H9 (cell line): ENCODE data around the gene SFXN5. TPM values are rescaled to one million over a fixed set of nuclear protein-coding genes. Genes with fewer than 3 reads are reported as not detected.
A peak's percentile ranks its signal among the peaks of the same experiment; 100 is the strongest.

ENCODE experiments used
- DNase-seq: peaks from one replicate; pipeline ENCODE4 v3.0.0-alpha.2; 2017
- H2AFZ ChIP-seq: one replicate; pipeline ENCODE4 v1.6.1; 2013; ENCODE audit warnings: mild to moderate bottlenecking, low read length, control low read depth, moderate library complexity
- H2AK5ac ChIP-seq: 2 replicates; pipeline ENCODE4 v1.6.1; 2013; ENCODE audit warnings: low read length, control low read depth, mixed read lengths; ENCODE audit not compliant: insufficient read length
- H2BK120ac ChIP-seq: one replicate; pipeline ENCODE4 v1.6.1; 2013; ENCODE audit warnings: low read depth, mild to moderate bottlenecking, low read length, control low read depth, inconsistent platforms; ENCODE audit not compliant: poor library complexity, severe bottlenecking
- H2BK12ac ChIP-seq: 2 replicates; pipeline ENCODE4 v1.6.1; 2013; ENCODE audit warnings: low read length, control low read depth, mixed read lengths, low read depth; ENCODE audit not compliant: insufficient read length
- H2BK15ac ChIP-seq: 2 replicates; pipeline ENCODE4 v1.6.1; 2013; ENCODE audit warnings: low read depth, low read length, control low read depth
- H2BK20ac ChIP-seq: one replicate; pipeline ENCODE4 v1.6.1; 2013; ENCODE audit warnings: low read depth, mild to moderate bottlenecking, low read length, control low read depth, inconsistent platforms; ENCODE audit not compliant: poor library complexity, severe bottlenecking
- H2BK5ac ChIP-seq: 2 replicates; pipeline ENCODE4 v1.6.1; 2013; ENCODE audit warnings: low read length, control low read depth, mixed read lengths; ENCODE audit not compliant: insufficient read length
- H3K14ac ChIP-seq: 2 replicates; pipeline ENCODE4 v1.6.1; 2013; ENCODE audit warnings: low read length, control low read depth; ENCODE audit not compliant: insufficient read depth
- H3K18ac ChIP-seq: 2 replicates; pipeline ENCODE4 v1.6.1; 2013; ENCODE audit warnings: low read depth, mild to moderate bottlenecking, mixed read lengths, low read length, control low read depth; ENCODE audit not compliant: insufficient read length
- H3K23ac ChIP-seq: 2 replicates; pipeline ENCODE4 v1.6.1; 2013; ENCODE audit warnings: low read length, control low read depth, mixed read lengths, low read depth; ENCODE audit not compliant: insufficient read length
- H3K23me2 ChIP-seq: 2 replicates; pipeline ENCODE4 v1.6.1; 2013; ENCODE audit warnings: low read depth, mild to moderate bottlenecking, mixed read lengths, low read length, control low read depth; ENCODE audit not compliant: insufficient read length, poor library complexity, severe bottlenecking
- H3K27ac ChIP-seq: 2 replicates; pipeline ENCODE4 v1.5.1; 2013; ENCODE audit warnings: low read length, control low read depth, mixed read lengths, low read depth; ENCODE audit not compliant: insufficient read length
- H3K27me3 ChIP-seq: 2 replicates; pipeline ENCODE4 v1.6.1; 2013; ENCODE audit warnings: low read length, control low read depth, inconsistent platforms; ENCODE audit not compliant: insufficient read depth
- H3K4ac ChIP-seq: 2 replicates; pipeline ENCODE4 v1.6.1; 2013; ENCODE audit warnings: low read depth, mild to moderate bottlenecking, control low read depth, inconsistent platforms, low read length, moderate library complexity
- H3K4me1 ChIP-seq: 2 replicates; pipeline ENCODE4 v1.6.1; 2013; ENCODE audit warnings: low read length, control low read depth, inconsistent platforms; ENCODE audit not compliant: insufficient read depth
- H3K4me2 ChIP-seq: 2 replicates; pipeline ENCODE4 v1.6.1; 2013; ENCODE audit warnings: low read length, control low read depth, mixed read lengths; ENCODE audit not compliant: insufficient read length, insufficient read depth
- H3K56ac ChIP-seq: 2 replicates; pipeline ENCODE4 v1.6.1; 2013; ENCODE audit warnings: low read depth, mild to moderate bottlenecking, mixed read lengths, low read length, control low read depth; ENCODE audit not compliant: insufficient read length
- H3K79me1 ChIP-seq: 2 replicates; pipeline ENCODE4 v1.6.1; 2013; ENCODE audit warnings: low read depth, mild to moderate bottlenecking, moderate library complexity, low read length, control low read depth, inconsistent platforms; ENCODE audit not compliant: insufficient read depth, poor library complexity, severe bottlenecking
- H3K79me2 ChIP-seq: 2 replicates; pipeline ENCODE4 v1.6.1; 2013; ENCODE audit warnings: low read length, control low read depth, inconsistent platforms; ENCODE audit not compliant: insufficient read depth
- H3K9ac ChIP-seq: 2 replicates; pipeline ENCODE4 v1.6.1; 2013; ENCODE audit warnings: low read length, control low read depth, mixed read lengths; ENCODE audit not compliant: insufficient read length; ENCODE audit errors: extremely low read depth
- H3K9me3 ChIP-seq: one replicate; pipeline ENCODE4 v1.6.1; 2013; ENCODE audit warnings: low read depth, low read length, inconsistent platforms; ENCODE audit not compliant: control insufficient read depth
- H3T11ph ChIP-seq: one replicate; pipeline ENCODE4 v1.6.1; 2013; ENCODE audit warnings: mild to moderate bottlenecking, low read length, control low read depth, inconsistent platforms
- H4K20me1 ChIP-seq: one replicate; pipeline ENCODE4 v1.6.1; 2013; ENCODE audit not compliant: control insufficient read depth, insufficient read length, insufficient read depth
- H4K5ac ChIP-seq: 2 replicates; pipeline ENCODE4 v1.6.1; 2013; ENCODE audit warnings: low read depth, mild to moderate bottlenecking, mixed read lengths, low read length, control low read depth; ENCODE audit not compliant: insufficient read length
- H4K8ac ChIP-seq: replicated peaks from 2 replicates; pipeline ENCODE4 v1.6.1; 2013; ENCODE audit warnings: low read length, control low read depth, mixed read lengths, low read depth; ENCODE audit not compliant: insufficient read length
- H4K91ac ChIP-seq: 2 replicates; pipeline ENCODE4 v1.6.1; 2013; ENCODE audit warnings: low read depth, mild to moderate bottlenecking, moderate library complexity, mixed read lengths, low read length, control low read depth; ENCODE audit not compliant: insufficient read length
- H3K27ac Mint-ChIP-seq, 3 experiments: 2 replicates in 2 of 3; 3 replicates in 1 of 3; pipeline ENCODE4 v1.8.0; 2020 to 2021; ENCODE audit warnings: mixed read lengths in 3 of 3, mild to moderate bottlenecking in 1 of 3, moderate library complexity in 1 of 3
- H3K27me3 Mint-ChIP-seq: 2 replicates; pipeline ENCODE4 v1.8.0; 2021; ENCODE audit warnings: low read depth, mild to moderate bottlenecking, moderate library complexity, mixed read lengths
- H3K36me3 Mint-ChIP-seq, 3 experiments: 2 replicates in 2 of 3; 3 replicates in 1 of 3; pipeline ENCODE4 v1.8.0; 2020 to 2021; ENCODE audit warnings: low read depth in 3 of 3, mixed read lengths in 3 of 3; ENCODE audit not compliant: insufficient read depth in 1 of 3
- H3K4me1 Mint-ChIP-seq, 2 experiments: 2 replicates each; pipeline ENCODE4 v1.8.0; 2020; ENCODE audit warnings: mixed read lengths in 2 of 2
- H3K4me3 Mint-ChIP-seq, 2 experiments: 2 replicates in 1 of 2; 3 replicates in 1 of 2; pipeline ENCODE4 v1.8.0; 2020 to 2021; ENCODE audit warnings: mild to moderate bottlenecking in 2 of 2, mixed read lengths in 2 of 2, moderate library complexity in 1 of 2
- H3K9me3 Mint-ChIP-seq, 2 experiments: 2 replicates in 1 of 2; 3 replicates in 1 of 2; pipeline ENCODE4 v1.8.0; 2020; ENCODE audit warnings: mild to moderate bottlenecking in 2 of 2, mixed read lengths in 2 of 2, moderate library complexity in 1 of 2
- WGBS: extraction: QIAGEN DNeasy Blood & Tissue Kit; methylation state at CpG from one replicate; pipeline ENCODE4 v1.1.7; 2013; ENCODE audit warnings: missing lambda C conversion rate, low lambda C conversion rate, mixed read lengths; ENCODE audit not compliant: insufficient read length; ENCODE audit errors: extremely low coverage; 5-methylcytosine and 5-hydroxymethylcytosine counted together
- total RNA-seq: library from RNA; stranded (reverse); gene quantifications from 2 replicates; pipeline ENCODE4 v1.2.1, GENCODE V29; 2021
- TF ChIP-seq, protein P1 (sequence below): fragments of 200-600 bp; sonication (generic); conservative IDR thresholded peaks from 3 replicates; pipeline ENCODE4 v1.8.0; 2021; ENCODE audit warnings: antibody characterized with exemption, mild to moderate bottlenecking

The SFXN5 gene
- total RNA-seq, 1 experiment from 2014 or later, result 30.9 TPM

DNA sequence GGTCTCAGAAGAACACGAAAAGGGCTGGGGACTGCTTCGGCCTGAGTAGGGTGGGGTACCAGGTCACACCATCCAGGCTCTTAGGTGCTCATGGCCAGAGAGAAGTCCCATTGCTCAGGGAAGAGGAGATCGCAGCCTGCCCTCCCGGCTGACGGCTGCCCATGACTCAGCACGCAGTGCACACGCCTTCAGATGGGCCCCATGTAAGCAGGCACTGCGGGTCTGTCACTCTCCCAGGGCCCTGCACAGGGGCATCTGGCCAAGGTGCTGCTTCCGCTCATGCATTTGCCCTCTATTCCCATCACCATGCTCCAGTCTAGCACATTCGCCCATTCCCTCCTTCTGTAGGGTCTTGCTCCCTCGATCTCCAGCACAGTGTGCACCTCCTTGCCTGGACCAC is 34.7 kb downstream of the SFXN5 start:
- H3T11ph ChIP-seq, result no peak overlapping the region
- H3K4me1 ChIP-seq, result no peaks in the 10 kb centered on the region; the same call in 1 of the 2 replicates
- no peak overlapping the region for H3K4ac ChIP-seq
- H3K9ac ChIP-seq, result no peak overlapping the region
- TF ChIP-seq, protein P1, sequence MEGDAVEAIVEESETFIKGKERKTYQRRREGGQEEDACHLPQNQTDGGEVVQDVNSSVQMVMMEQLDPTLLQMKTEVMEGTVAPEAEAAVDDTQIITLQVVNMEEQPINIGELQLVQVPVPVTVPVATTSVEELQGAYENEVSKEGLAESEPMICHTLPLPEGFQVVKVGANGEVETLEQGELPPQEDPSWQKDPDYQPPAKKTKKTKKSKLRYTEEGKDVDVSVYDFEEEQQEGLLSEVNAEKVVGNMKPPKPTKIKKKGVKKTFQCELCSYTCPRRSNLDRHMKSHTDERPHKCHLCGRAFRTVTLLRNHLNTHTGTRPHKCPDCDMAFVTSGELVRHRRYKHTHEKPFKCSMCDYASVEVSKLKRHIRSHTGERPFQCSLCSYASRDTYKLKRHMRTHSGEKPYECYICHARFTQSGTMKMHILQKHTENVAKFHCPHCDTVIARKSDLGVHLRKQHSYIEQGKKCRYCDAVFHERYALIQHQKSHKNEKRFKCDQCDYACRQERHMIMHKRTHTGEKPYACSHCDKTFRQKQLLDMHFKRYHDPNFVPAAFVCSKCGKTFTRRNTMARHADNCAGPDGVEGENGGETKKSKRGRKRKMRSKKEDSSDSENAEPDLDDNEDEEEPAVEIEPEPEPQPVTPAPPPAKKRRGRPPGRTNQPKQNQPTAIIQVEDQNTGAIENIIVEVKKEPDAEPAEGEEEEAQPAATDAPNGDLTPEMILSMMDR, result no peak
- no peak overlapping the region for H3K23ac ChIP-seq
- H2BK12ac ChIP-seq, result no peak overlapping the region
- peak overlapping the region; percentile 16; the same call in 1 of the 2 replicates for H3K14ac ChIP-seq
- H3K23me2 ChIP-seq, result no peaks in the 10 kb centered on the region
- H2BK120ac ChIP-seq, result no peak overlapping the region
- no peaks in the 10 kb centered on the region for H3K9me3 ChIP-seq
- no peak overlapping the region for H3K27ac ChIP-seq
- WGBS, result no CpG with 5 or more reads among the region's 11 CpGs
- no peaks in the 10 kb centered on the region for H3K79me2 ChIP-seq
- DNase-seq, result no peak
- Mint-ChIP-seq H3K4me1 (peaks cover 14 to 21% of the 10 kb centered on the region in 2 experiments), H3K27ac (peak overlapping the region in 2 of 3 experiments; percentile 17 to 29; a peak in 2 of 7 replicates), H3K9me3 (no peaks in the 10 kb centered on the region), H3K36me3 (peaks cover 0 to 13% (median 13%) of the 10 kb centered on the region in 3 experiments; a peak in 4 of 7 replicates), H3K4me3 (no peak overlapping the region), H3K27me3 (no peaks in the 10 kb centered on the region)
- H2BK15ac ChIP-seq, result no peak overlapping the region
- no peak overlapping the region for H3K18ac ChIP-seq
- H3K27me3 ChIP-seq, result no peaks in the 10 kb centered on the region
- no peak overlapping the region for H4K8ac ChIP-seq
- no peak overlapping the region for H3K4me2 ChIP-seq
- H4K5ac ChIP-seq, result no peak overlapping the region
- no peak overlapping the region for H2AFZ ChIP-seq
- no peaks in the 10 kb centered on the region for H4K20me1 ChIP-seq
- no peak overlapping the region for H2AK5ac ChIP-seq
- H2BK5ac ChIP-seq, result no peak overlapping the region
- no peak overlapping the region for H4K91ac ChIP-seq
- no peak overlapping the region for H2BK20ac ChIP-seq
- no peak overlapping the region for H3K56ac ChIP-seq
- H3K79me1 ChIP-seq, result no peaks in the 10 kb centered on the region
